Activated CD4-positive, CD25-positive, alpha-beta regulatory T cell treated with anti-CD3 and anti-CD28 coated beads, Interleukin-2, amount 50 U/mL, for 24 hours (primary cell): ENCODE results near the gene NT5C1B.

Experiments
- ATAC-seq, 2 donors: fragments of 150-1000 bp; cut with Tn5 transposase; one replicate each; pipeline ENCODE4 v1.10.0; 2021; ENCODE audit warnings: mild to moderate bottlenecking in 1 of 2, moderate library complexity in 1 of 2

Gene NT5C1B

DNA sequence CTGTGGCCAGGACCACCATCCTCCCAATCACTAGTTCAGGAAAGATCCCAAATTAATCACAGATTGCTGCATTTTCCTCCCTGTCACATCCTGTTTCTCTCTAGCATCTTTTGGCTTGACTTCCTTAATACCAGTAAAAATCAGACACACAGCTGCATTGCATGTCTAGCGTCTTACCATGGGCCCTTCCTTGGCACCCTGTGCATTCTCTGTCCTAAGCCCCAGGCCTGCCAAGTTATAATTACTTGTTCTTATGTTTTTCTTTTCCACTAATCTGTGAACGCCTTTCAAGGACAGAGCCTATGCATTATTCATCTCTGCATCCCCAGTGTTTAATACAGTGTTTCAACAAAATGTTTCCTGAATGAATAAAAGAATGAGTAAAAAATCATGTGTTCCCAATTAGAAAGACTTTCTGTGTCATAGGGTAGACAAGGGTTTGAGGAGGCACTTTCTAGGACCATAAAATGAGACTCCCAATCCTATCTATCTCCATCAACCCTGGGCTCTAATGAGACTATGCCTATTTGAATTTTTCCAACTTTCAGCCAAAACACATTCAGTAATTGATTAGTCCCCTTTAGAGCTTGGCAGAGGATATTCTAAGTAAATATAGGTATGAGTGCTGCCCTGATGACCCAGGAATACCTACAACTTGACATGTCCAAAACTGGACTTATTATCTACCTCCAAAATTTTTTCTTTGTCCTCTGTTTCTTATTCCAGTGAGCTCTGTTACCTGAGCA is 10.3 kb upstream of the NT5C1B start:
- no peak for ATAC-seq

- ATAC-seq = no peak
These were observed 9.6 kb upstream of the NT5C1B start for GRCh38 chr2:18598848-18599484.

DNA sequence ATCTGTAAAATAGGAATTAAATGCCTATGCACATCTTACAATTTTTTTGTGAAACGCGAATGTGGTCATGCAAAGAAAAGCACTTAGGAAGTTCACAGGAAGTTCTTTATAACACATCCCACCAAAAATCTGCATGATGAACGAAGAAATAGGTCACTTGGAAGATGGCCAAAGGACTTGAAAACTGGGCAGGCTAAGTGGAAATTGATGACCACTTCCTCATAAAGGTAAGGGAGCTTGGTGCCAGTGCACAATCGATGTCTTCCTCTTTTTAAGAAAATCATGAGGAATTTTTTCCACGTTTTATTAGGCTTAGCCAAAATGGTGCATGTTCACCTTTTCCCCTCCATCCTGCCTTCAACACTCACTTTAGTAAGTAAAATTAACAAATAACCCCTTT is 8.2 kb upstream of the NT5C1B start:
- no peak for ATAC-seq

- ATAC-seq = no peak
These were observed 7.6 kb upstream of the NT5C1B start for GRCh38 chr2:18596993-18597392.

DNA sequence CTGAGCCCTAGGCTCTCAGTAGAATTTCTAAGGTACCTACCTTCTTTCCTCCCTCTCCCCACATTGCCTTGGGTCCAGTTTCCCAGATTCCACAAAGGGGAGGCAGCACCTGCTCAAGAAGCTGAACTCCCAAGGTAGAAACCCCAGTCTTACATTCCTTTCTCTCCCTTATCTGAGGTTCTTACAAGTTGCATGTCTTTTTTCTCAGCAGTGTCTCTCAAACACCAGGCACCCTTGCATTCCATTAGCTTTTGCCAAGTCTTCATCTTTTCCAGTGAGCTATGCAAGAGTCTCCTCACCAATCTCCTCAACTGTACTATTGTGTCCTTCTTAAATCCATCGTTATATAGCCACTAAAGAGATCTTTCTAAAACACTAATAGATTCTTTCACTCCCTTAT is 4.1 kb upstream of the NT5C1B start:
- no peak for ATAC-seq

GRCh38 chr2:18592372-18592771 is 3.0 kb upstream of the NT5C1B start:
- ATAC-seq = no peak

GRCh38 chr2:18588802-18589201 is 567 bp downstream of the NT5C1B start:
- no peak for ATAC-seq

DNA sequence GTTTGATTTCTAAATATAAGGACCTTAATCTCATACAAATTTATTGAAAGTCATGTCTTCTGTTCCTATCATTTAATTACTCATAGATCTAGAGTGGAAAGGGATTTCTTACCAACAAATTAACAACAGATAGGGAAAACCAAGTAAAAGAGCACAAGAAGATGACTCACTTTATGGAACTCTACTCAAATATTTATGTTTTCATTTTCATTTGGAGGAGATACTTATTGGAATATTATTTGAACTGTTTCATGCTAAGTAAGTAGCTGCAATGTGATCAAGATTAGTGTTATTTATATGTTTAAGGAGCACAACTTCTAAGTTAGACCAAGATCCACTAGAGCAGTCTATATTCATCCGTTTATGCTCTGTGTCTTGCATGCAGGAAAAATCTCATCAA is 1.3 kb downstream of the NT5C1B start:
- no peak for ATAC-seq

GRCh38 chr2:18585526-18585925 is 3.8 kb downstream of the NT5C1B start:
- ATAC-seq = no peak

DNA sequence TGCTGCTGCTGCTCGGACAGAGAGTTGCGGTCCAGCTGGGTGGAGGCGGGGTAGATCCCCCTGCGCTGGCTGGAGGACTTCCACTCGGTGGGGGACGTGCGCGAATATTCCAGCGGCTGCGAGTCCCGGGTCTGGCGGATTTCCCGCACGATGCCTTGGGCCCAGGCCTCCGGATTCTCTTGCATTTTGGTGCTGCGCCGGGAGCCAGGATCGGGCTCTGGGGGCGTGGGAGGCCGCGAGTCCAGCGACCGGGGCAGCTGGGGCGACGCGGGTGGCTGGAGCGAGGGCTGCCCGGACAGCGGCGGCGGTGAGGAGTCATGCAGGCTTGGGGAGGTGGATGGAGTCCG is 4.8 kb downstream of the NT5C1B start:
- ATAC-seq = no peak

DNA sequence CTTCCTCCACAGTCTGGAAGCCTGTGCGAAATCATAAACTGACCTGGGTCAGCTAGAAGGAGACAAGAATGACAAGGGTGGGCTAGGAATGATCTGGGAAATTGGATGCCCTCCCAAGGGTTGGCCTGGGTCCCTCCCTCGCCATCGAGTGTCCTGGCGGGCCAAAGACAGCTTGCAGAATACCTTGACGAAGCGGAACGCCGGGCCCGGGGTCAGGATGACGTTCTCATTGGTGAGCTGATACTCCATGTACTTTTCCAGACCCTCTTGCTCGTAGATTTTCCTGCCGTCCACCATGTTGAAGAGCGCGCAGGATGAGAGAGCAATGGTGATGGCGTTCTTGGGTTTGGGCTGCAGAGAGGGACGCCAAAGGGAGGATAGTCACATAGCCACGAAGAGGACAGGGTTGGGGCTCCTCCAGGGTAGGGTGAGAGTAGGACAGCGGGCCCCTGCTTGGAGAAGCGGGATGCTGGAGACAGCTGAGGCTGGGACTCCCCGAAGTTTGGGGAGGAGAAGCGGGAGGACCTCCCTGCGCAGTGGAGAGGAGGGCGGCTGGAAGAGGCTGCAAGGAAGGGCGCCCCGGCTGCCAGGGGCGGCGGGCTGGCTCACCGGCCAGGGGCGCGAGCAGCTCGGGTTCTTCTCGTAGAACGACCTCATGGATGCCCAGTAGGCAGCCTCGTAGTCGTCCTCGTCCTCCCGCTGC is 5.3 kb downstream of the NT5C1B start:
- no peak for ATAC-seq

DNA sequence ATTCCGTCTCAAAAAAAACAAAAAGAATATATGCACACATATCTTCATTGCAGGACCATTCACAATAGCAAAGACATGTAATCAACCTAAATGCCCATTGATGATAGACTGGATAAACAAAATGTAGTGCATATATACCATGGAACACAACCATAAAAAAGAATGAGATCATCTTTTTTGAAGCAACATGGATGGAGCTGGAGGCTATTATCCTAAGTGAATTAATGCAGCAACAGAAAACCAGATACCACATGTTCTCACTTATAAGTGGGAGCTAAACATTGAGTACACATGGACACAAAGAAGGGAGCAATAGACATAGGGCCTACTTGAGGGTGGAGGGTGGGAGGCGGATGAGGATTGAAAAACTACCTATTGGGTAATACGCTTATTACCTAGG is 8.8 kb downstream of the NT5C1B start:
- ATAC-seq = no peak

GRCh38 chr2:18578033-18578432 is 11.3 kb downstream of the NT5C1B start:
- no peak for ATAC-seq

- no peak for ATAC-seq
These were observed 23.1 kb downstream of the NT5C1B start for GRCh38 chr2:18566145-18566769.

DNA sequence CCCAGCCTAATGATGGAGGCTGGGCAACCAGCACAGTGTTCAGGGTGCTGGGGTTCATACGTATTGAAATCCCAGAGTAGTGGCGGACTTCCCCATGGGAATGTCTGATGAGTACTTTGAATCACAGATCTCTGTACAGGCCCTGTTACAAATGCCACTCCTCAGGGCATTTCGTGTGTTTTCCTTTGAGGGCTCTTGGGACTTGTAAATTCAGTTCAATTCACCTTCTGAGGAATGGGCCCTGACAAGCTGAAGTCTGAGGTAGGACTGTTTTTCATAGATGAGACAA is 28.6 kb downstream of the NT5C1B start:
- ATAC-seq = no peak

DNA sequence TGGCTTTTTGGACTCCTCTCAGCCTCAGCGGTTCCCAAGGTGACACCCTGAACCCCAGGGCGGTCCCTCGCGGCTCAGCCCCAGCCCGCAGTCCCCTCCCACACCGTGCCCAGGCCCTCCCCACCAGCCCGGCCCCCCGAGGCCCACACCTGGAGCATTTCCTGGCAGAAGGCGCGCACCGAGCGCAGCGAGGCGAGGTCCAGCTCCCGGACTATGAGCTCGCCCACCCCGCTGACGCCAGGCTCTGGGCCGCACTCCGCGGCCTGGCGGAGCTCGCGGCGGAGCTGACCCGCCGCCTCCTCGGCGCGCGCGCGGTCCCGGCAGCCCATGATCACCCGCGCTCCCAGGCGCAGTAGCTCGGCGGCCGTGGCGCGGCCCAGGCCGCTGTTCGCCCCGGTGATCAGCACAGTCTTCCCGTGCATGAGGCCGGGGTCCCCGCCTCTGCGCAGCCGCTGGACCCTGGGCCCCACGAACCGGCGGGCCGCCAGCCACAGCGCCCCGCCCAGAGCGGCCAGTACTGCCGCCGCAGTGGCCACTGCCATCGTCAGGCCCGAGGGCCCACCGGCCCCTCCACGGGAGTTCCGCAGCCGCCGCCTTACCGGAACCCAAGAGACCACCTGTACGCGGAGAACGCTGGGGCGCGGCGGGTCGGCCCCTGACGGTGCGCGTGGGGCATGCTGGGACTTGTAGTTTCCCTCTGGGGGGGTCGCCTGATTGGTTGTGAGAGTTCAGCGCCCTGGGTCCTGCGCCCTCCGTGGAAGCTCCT is 29.2 kb downstream of the NT5C1B start, which contains the start of gene RDH14:
RDH14 (minus strand) TSS at position 623 of the 766 bp plus-strand sequence; CDS start at position 542, 81 bp downstream.
- ATAC-seq = peak; percentile 94 to 96

GRCh38 chr2:18559531-18560030 is 29.8 kb downstream of the NT5C1B start:
- ATAC-seq = no peak

DNA sequence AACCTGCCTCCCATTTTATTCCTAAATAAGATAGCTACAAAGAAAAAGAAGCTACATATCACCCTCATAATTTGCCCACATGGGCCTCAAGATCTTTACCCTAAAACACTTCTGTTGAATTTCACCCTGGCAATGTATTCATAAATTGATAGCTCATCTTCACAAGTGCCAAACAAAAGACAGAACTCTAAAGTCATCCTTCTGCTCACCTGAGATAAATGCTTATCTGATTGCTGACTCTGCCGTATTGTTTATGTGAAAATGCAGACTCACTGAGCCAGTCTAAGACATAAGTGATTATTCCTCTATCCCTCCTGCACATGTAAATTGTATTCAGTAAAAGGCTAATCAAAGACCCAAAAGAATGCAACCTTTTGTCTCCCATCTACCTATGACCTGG is 30.9 kb downstream of the NT5C1B start:
- no peak for ATAC-seq

DNA sequence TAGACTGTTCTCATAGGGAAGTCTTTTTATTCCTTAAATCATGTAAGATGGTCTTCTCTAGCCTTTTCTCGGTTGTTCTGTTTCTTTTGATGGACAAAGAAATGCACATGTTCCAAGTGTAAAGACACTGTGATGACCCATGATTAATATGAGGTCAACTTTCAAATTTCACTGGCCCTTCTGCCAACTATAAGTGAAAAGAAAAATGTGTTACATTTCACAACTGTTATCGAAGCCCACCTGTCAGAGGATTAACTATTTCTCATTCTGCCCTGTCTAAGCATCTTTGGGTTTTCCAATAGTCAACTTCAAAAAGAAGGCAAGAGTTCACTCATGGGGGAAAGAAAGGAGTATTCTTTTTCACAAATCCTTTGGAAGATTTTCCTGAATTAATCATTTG is 32.2 kb downstream of the NT5C1B start:
- ATAC-seq = no peak

- peak in 1 of 2 donors; percentile 48 for ATAC-seq
These were observed 36.9 kb downstream of the NT5C1B start for GRCh38 chr2:18552351-18553077.

DNA sequence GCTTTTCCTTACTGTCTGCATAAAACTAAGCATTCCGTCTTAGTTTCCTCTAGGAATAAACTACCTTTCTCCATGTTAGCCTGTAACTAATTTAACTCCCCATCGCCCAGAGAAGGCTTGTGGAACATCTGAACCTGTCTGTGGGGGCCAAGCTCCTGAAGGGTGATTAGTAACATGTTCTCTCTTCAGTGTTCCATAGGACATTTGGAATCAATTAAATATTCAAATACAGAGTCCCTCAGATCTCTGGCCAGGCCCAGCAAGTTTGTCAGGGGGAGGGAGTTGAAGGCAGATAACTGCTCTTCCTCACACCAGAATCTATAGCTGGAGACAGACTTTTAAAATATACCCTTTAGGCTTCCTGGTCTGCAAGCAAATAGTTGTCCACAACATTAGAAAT is 37.7 kb downstream of the NT5C1B start:
- ATAC-seq = no peak

GRCh38 chr2:18551169-18551568 is 38.2 kb downstream of the NT5C1B start:
- ATAC-seq = no peak
